ENCODE results near the gene C1orf116.

The C1orf116 gene

GRCh38 chr1:207034998-207035397, 2.4 kb upstream of the C1orf116 start:
- peak; percentile 59 for DNase-seq (ENCODE audit: low read depth)

- no peak for DNase-seq (ENCODE audit: low read depth)
Measured at GRCh38 chr1:207034208-207034607, 1.7 kb upstream of the C1orf116 start.

- DNase-seq (ENCODE audit: low read depth): no peak
Measured at GRCh38 chr1:207033302-207033701, 746 bp upstream of the C1orf116 start.

- no peak for DNase-seq (ENCODE audit: low read depth)
Measured at GRCh38 chr1:207031632-207032264, 808 bp downstream of the C1orf116 start.

GRCh38 chr1:207031016-207031415, 1.5 kb downstream of the C1orf116 start:
- DNase-seq (ENCODE audit: low read depth): no peak

- no peak for DNase-seq (ENCODE audit: low read depth)
Measured at GRCh38 chr1:207030522-207031009, 2.0 kb downstream of the C1orf116 start.

- DNase-seq (ENCODE audit: low read depth): no peak
Measured at GRCh38 chr1:207029701-207030521, 2.6 kb downstream of the C1orf116 start.

- DNase-seq (ENCODE audit: low read depth): no peak
Measured at GRCh38 chr1:207028884-207029650, 3.5 kb downstream of the C1orf116 start.

GRCh38 chr1:207027921-207028320, 4.6 kb downstream of the C1orf116 start:
- DNase-seq (ENCODE audit: low read depth): no peak

GRCh38 chr1:207027206-207027777, 5.3 kb downstream of the C1orf116 start:
- DNase-seq (ENCODE audit: low read depth): no peak

GRCh38 chr1:207026104-207026534, 6.4 kb downstream of the C1orf116 start:
- no peak for DNase-seq (ENCODE audit: low read depth)

GRCh38 chr1:207025146-207025880, 7.2 kb downstream of the C1orf116 start:
- DNase-seq (ENCODE audit: low read depth): no peak

- DNase-seq (ENCODE audit: low read depth): no peak
Measured at GRCh38 chr1:207024202-207025145, 8.1 kb downstream of the C1orf116 start.

- DNase-seq (ENCODE audit: low read depth): no peak
Measured at GRCh38 chr1:207022996-207023679, 9.4 kb downstream of the C1orf116 start.

- DNase-seq (ENCODE audit: low read depth): no peak
Measured at GRCh38 chr1:207021876-207022596, 10.5 kb downstream of the C1orf116 start.

GRCh38 chr1:207021139-207021861, 11.3 kb downstream of the C1orf116 start:
- DNase-seq (ENCODE audit: low read depth): no peak

- no peak for DNase-seq (ENCODE audit: low read depth)
Measured at GRCh38 chr1:207020709-207021107, 11.8 kb downstream of the C1orf116 start.

- no peak for DNase-seq (ENCODE audit: low read depth)
Measured at GRCh38 chr1:207020065-207020708, 12.4 kb downstream of the C1orf116 start.
